AG20443 (cell line): ENCODE results near the gene CREB3L2.
A peak's percentile ranks its signal among the peaks of the same experiment; 100 is the strongest.

ENCODE experiments used
- DNase-seq: peaks from one replicate; pipeline ENCODE4 v3.0.0; 2012; ENCODE audit warnings: low spot score, mixed read lengths

Gene CREB3L2

DNA sequence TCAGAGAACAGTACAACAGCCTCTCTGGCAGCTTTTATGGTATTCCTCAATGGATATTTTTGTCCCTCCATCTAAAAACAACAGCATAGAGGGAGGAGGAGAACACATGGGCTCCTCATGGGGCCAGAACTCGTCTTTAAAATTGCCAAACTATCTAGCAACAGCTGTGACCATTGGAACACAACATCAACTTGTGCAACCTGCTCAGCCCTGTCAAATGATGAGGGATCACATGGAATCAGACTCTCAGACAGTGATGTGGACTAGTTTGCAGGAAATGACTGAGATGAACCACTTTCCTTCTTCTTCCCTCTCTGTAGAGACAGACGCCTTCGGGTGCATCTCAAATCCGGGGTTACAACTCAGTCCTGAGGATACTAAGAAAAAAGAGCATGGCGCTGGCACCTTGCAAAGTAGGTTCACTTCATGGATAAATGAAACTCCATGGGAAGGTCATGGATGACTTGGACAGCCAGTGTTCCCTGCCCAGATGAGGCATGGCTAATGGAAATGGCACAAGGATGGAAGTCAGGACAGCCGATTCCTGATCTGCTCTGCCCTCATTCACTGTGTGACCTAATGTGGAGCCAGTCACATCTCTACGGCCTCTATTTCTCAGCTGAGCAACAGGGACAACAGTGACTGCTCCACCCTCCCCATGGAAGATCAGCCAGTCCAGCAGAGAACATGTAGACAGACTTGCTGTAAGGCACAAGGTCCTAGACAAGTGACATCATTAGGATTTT lies 130.5 kb downstream of the CREB3L2 start:
- peak; percentile 40 for DNase-seq

DNA sequence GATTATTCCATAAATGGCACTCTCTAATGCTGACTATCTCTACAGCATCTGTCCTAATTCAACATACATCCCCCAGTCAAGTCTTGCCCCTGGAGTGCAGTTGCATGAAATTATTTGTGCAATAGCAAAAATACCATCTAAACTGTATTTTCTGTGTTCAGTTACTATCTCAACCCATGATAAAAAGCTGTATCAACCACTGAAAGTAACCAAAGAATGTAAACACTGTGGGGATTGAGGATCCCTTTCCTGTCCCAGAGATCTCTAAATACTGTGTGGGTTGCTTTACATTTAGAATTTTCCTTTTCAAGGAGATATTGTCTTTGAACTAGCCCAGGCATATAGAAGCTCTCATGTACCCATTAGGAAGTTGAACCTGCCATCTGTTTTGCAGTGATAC lies 131.2 kb downstream of the CREB3L2 start:
- no peak for DNase-seq

DNA sequence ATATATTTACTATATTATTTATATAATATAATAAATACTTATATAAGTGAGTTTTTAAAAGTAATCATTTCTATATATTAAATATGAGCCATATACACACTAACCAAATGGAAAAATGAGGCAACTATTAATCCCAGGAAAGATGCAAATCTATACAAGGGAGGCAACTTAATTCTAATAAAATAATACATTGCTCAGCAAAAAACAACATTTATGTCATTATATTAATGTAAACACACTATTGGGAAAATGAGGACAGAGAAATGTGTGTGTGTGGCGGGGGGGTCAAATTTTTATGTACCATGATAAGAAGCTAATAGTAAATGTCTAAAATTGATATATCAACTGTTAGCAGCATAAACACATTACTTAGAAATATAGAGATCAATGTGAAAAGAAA lies 131.8 kb downstream of the CREB3L2 start:
- DNase-seq, result no peak

DNA sequence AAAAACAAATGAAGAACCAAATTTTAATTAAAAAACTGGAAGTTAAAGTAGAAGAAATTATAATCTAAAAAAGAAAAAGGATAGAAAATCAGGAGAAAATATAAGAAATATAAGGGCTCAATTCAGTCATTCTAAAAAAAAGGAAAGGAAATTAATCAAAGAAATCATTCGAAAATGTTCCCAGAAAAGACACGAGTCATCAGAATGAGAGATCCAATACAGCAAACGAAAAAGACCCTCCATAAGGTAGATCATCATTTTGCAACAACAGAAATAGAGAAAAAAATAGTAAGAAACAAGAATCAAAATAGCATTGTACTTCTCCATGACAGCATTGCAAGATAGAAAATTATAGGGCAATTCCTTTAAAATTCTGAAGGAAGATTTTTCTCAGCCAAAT lies 132.6 kb downstream of the CREB3L2 start:
- DNase-seq, result no peak

DNA sequence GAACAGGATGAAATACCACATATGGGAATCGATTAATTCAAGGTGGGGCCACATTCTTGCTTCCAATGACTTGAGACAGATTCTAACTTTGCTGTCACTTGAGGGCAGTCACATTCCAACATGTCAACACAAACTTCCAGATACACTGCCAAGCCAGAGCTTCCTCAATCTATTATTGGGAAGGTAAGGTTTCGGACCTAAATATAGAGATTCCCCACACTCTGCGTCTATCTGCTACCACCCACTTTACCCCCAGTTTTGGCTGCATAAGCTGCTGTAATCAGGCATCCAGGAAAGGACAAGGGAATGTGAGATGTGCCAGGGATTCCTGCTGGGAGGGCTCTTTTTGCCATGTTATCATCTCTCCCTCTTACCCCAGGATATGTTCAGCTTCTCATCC lies 134.6 kb downstream of the CREB3L2 start:
- no peak for DNase-seq

DNA sequence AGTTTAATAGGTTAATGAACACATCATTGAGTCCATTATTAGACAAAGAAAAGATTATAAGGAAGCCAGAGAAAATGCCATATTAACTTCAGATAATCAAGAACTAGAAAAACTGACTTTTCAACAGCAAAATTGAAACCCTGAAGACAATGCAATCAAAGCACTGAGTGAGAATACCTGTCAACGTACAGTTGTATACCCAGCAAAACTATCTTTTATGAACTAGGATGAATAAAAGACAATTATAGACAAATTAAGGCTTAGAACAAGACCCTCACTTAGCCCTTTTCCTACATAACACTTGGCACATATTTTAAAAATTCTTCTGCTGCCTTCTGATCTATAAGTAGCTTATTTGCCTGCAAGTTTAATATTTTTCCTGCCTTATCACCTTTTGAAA lies 136.1 kb downstream of the CREB3L2 start:
- no peak for DNase-seq

DNA sequence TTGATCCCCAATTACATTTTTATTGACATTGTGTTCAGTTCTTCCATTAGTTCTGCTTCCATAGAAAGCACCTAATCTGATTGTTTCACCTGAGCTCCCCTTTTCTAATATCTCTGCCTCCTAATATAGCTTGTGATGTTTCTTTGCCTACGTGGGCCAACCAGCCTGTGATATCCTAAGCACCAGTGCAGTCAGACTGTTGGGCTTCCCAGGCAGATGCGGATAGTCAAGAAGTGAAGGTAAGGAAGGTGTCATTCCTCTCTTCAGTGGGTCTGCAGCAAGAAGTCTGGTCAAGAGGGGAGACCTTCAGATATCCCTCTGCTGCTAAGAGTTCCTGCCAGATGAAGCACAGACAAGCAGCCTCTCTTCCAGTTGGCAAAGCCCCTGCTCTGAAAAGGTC lies 138.9 kb downstream of the CREB3L2 start:
- no peak for DNase-seq

DNA sequence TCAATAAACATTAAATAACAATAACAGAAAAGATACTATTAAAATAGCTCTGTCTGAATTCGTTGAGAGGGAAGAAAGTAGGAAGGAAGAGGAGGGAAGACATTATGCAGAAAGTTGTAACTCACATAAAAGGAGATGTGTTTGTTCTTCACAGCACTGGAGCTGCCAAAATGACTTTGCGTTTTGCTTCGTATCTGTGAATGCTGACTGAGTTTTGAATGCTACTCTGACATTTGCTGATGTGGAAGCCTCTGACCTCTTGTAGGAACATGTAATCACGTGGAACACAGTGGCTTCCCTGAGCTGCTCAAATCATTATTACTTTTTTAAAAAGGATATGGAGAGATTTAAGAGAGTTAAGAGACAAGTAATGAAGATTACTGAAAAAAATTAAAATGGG lies 139.5 kb downstream of the CREB3L2 start:
- no peak for DNase-seq

DNA sequence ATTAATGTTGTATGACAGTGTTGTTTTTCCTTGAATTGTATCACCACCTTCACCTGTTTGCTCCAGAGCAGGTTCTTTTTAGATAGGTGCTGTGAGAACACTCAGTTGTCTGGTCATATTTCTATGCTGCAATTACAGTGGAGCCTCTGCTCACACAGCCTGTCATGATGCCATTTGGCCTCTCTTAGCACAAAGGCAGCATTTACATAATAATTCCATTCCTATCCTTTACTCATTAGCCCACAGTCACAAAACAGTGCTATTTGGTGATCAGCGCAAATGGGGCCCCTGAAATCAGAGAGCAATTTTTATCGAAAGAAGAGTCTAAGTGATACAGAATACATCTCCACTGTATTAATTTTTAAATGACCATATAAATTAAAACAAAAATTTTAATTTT lies 141.3 kb downstream of the CREB3L2 start:
- no peak for DNase-seq

DNA sequence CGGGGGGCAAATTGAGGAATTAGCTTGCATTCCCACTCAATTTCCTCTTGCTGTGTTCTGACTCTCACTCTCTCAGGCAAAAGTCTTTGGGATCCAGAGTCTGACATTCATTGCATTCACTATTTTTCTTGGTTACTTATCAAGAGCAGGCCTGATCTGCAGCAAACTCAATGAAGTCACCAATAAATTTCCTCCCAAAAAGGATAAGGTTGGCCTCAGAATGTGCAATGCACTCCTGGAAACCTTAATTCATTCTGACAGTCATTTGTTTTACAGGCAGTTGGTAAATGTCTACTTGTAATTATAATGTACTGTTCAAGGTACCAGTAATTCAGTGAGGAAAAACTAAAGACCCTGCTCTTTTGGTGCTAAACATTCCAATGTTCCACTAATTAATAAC lies 148.8 kb downstream of the CREB3L2 start:
- no peak for DNase-seq

DNA sequence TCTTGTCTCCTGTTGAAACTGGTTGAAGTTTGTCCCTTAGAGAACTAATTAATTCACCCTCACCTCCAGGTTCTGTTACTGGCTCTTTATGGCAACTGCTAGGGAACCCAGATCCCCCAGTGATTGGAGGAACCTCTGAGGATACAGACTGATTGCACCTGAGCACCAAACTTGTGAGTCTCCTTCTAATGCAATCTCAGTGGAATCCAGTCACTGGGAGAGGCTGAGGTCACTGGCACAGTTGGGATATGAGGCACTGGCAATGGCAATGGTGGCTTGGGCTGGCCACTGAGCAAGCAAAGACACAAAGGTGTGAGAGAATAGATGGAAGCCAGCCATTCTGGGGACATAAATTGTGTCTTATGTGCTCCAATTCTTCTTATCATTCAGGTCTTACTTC lies 149.8 kb downstream of the CREB3L2 start:
- no peak for DNase-seq

DNA sequence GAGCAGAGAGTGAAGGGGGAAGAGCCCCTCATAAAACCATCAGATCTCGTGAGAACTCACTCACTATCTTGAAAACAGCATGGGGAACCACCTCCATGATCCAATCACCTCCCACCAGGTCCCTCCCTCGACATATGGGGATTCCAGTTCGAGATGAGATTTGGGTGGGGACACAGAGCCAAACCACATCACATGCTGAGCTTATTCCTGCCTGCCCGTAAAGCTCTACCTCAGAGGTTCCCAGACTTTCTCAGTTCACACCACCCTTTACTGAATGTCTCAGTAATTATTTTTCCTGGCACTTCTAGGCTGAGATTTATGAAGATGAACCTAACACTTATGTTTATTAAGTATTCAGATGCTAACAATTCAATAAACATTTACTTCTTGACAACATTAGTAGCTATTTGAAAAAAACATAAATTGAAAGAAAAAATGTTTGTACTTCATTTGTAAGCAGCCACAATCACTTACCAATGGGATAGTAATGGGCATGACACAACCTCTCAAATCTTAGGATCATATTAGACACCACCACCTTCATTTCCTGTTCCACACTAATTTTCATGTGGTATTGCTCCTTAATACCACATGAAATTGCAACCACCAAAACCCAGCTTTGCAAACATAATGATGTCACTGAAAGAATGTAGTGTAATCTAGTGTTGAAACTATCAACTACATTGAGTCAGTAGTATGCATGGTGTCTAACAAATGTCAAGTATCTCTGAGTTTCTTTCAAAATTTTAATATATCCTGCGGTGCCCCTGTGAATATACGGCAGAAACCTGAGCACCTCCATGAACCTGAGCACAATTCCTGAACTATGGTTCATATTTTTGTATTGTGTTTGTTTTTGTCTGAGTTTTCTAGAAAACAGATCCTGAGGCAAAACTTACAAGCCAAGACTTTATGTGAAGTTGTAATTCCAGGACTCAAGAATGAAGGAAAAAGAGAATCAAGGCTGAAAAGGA lies 150.6 kb downstream of the CREB3L2 start:
- no peak for DNase-seq

DNA sequence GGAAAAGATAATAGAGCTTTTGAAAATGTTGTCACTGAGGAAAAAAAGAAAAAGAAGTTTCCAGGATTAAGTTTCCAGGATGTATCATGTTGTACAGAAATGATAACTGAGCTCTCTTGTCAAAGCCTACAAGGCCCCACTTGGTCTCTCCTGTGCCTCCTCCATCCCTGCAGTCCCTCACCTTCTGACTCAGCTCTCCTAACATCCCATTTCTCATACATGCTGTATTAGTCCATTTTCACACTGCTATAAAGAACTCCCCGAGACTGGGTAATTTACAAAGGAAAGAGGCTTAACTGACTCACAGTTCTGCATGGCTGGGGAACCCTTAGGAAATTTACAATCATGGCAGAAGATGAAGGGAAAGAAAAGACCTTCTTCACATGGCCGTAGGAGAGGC lies 151.3 kb downstream of the CREB3L2 start:
- no peak for DNase-seq

DNA sequence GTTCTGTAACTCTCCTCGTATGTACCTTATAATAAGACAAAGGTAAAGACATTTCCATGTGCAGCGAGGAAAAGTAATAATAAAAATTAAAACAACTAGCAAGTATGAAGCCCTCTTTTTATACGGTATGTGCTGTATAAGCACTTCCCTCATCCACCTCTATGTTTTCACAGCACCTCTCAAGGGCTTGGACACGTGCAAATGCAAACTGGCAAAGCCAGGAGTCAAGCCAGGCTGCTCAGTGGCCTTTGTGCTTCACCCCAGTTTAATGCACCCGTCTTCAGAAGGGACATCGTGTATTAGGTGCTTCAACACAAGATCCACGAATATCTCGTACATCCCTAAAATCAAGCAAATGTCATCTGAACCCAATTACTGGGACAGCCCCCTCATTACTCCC lies 153.8 kb downstream of the CREB3L2 start:
- DNase-seq, result no peak

DNA sequence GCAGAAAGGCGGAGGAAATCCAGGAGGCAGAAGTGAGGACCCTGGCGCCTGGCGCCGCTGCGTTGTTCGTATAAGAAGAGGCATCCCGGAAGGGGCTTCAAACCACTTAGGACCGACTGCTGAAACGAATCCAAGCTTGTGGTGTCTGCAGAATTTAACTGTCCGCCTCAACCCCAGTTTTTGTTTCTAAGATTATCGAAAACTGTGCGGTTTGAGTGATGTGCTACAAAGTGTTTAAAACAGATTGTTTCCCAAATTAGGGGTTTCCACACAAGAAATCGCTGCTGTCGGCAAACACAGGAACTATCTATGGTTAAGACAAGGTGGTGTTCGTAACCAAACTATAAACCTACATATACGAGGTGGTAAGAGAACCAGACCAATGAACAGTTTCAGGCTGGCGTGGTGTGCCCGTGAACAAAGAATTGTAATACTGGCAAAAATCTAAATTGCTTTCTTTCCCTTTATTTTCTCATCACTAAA lies 154.3 kb downstream of the CREB3L2 start:
- DNase-seq, result no peak

DNA sequence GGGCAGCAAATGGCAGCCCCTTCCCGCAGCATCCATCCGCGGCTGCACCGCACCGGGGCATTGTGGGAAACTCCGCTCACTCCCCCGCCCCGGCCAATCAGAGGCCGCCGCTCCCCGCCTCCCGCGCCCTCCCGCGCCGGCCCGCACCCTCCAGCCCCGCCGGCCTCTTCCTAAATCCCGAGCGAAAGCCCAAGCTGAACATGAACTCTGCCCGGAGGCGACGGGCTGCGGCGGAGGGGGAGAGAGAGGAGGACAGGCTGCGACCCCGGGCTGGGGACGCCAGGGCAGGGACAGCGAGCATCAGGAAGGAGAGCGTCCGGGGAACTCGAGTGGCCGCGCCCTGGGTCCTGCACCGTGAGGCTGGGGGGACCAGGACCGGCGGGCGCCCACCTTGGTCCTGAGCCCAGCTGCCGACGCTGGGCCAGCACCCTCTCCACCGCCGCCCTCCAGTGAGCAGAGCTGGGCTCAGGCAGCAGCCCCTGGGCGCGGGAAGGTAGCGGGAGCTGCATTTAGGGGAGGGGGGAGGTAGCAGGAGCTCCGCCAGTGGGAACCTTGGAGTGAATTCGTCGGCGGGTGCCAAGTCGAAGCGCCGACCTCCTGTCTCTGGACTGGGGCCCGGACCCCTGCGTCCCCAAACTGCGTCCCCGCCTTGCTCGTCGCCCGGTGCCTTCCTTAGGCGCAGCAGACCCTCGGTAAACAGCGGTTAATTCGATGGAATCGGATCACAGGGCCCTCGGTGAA lies 154.9 kb downstream of the CREB3L2 start, which contains the start of gene DGKI:
Gene DGKI (minus strand): TSS at position 148 of the 741 bp plus-strand sequence.
- DNase-seq, result peak; percentile 84

DNA sequence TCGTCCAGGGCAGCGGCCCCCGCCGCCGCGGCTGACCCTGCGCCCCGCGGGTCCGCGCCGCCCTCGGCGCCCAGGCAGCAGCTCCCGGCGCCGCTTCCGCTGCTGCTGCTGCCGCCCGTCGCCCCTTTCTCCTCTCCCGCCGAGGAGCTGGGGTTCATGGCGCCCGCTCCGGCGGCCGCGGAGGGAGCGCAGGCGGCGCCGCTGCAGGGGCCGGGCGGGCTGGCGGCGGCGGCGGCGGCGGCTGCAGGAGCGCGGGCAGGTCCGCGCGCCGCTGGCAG lies 155.4 kb downstream of the CREB3L2 start:
- DNase-seq, result no peak

DNA sequence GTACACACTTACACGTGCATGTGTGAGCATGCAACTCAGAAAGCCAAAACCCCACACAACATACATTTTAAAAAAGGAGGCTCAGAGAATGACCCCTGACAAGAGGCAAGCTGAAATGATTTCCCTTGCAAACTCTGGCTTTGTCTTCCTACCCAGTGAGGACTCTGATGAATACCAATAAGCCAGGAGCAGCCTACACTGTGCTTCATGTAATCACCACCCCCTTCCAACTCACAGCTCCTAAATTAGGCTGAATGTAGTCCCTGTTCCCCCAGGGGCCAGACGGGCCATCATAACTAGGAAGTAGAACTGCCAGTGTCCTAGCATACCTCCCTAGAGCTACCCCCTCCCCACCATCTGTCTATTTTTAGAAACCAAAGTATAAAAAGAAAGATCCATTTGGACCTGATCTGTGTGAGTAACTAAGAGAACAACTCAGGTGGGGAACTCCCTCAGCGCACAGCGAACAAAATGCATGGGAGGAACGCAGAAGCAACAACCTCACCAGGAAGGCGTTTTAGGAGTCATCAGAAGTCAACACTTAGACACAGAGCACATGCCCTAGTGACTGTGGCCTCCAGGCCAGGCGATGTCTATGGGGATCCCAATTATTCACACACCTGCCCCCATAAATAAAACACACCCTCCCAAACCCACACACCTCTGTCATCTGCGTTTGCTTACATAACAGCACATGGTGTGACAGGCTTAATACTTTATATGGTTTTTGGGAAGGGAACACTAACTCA lies 157.0 kb downstream of the CREB3L2 start:
- no peak for DNase-seq

DNA sequence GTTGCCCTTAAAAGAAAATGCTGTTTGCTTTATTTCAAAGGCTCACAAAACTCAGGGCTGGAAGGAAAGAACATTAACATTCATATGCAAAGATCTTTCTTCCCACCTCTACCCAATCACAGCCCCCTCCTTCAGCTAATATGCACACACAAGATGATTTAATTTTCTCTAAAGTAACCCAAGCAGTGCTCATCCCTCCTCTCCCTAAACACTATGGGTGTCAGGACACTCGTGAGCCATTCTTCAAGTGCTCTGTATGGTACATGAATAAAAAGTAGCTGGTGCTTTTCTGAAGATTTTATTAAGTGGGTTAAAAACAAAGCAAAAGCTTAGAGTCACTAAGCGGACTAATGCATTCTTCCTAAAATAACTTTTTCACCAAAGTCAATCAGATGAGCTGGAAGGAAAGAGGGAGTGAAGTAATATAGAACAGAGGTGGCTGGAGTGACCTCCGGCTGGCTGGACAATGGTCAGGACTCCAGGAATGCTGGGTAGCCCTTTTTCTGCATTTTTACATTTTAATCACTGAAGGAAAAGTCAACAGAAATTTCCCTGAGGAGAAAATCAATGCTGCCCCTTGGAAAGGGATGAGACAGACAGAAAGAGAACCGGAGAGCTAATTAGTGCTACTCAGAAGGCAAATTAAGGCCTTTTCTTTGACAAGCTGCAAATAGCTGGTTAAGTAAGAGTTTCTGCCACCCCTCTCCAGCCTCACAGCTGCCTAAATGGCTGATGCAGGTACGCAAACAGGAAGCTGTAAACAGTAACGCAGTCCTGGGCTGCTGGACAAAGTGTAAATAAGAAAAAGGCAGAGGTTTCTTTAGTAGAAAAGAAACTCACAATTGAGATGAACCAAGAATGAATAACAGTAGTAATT lies 161.7 kb downstream of the CREB3L2 start:
- no peak for DNase-seq

DNA sequence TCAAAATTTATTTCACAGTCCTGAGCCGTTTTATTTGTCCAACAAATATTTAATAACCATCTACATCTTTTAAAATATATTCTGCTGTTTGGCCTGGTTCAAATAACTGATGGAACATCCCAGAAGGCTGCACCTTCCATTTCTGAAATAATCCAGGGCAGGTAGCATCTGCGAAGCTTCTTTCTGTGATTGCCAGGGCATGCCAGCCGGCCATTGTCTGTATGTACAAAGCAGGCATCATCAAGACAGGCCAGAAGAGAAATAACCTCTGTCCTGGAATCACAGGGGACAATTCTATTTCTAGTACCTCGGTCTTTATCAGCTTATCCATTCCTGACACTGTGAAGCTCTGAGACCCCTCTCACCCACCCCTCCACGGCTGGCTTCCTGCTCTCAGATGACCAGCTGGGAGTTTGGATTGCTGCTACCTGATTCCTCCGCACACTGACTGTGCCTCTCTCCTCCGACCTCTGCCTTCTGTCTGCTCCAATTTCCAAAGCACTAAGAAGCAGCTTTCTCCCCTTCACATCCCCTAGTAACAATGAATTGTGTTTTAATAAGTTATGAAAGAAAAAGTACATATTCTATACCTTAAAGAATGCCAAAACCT lies 163.1 kb downstream of the CREB3L2 start:
- DNase-seq, result no peak
